SK-N-SH (cell line): Measurements from ENCODE around the gene UBD. TPM values are rescaled to one million over a fixed set of nuclear protein-coding genes. Genes with fewer than 3 reads are reported as not detected.

Source experiments
- CTCF ChIA-PET: fragments of 300-600, 350-600 bp; formaldehyde crosslinking; extraction: SDS; loops from one replicate; lab custom pipeline; 2021; lab: Yijun Ruan, JAX
- POLR2A ChIA-PET: fragments of 350-600 bp; sonication (Branson Sonifier 250); formaldehyde crosslinking; extraction: SDS; loops from one replicate; lab custom pipeline; 2020; ENCODE audit warnings: antibody characterized with exemption, inconsistent platforms; lab: Yijun Ruan, JAX
- DNase-seq: peaks from one replicate; pipeline ENCODE4 v3.0.0; 2012
- H2AFZ ChIP-seq: fragments of 200-600 bp; sonication (generic); 2 replicates; pipeline ENCODE4 v1.8.1; 2016; ENCODE audit warnings: antibody characterized with exemption, mild to moderate bottlenecking, low read depth
- H3F3A ChIP-seq: fragments of 200-600 bp; sonication (generic); replicated peaks from 2 replicates; pipeline ENCODE3; 2016; ENCODE audit warnings: antibody characterized with exemption, mild to moderate bottlenecking; ENCODE audit not compliant: insufficient read depth
- H3K27ac ChIP-seq, 2 experiments: fragments of 200-500 bp in 1 of 2; fragments of 200-600 bp in 1 of 2; sonication (Bioruptor generic) in 1 of 2; sonication (generic), shearing (Covaris generic) in 1 of 2; 2 replicates each; pipeline versions ENCODE4 v1.5.1 to v1.6.1; 2014 to 2016; ENCODE audit warnings: low read depth in 2 of 2, inconsistent platforms in 1 of 2, low read length in 1 of 2, mild to moderate bottlenecking in 1 of 2, mixed read lengths in 1 of 2
- H3K27me3 ChIP-seq: fragments of 200-600 bp; sonication (generic), shearing (Covaris generic); 2 replicates; pipeline ENCODE4 v1.6.1; 2016; ENCODE audit warnings: mixed run types; ENCODE audit not compliant: insufficient read depth
- H3K36me3 ChIP-seq, 2 experiments: fragments of 200-500 bp in 1 of 2; fragments of 200-600 bp in 1 of 2; sonication (Bioruptor generic) in 1 of 2; sonication (generic) in 1 of 2; replicated peaks in 1 of 2; 2 replicates each; pipeline versions ENCODE3 to v1.5.1; 2014 to 2016; ENCODE audit warnings: low read length in 1 of 2, mild to moderate bottlenecking in 1 of 2; ENCODE audit not compliant: insufficient read depth in 2 of 2, control insufficient read depth in 1 of 2
- H3K4me1 ChIP-seq, 2 experiments: fragments of 200-500 bp in 1 of 2; fragments of 200-600 bp in 1 of 2; sonication (Bioruptor generic) in 1 of 2; sonication (generic), shearing (Covaris generic) in 1 of 2; 2 replicates each; pipeline versions ENCODE4 v1.5.1 to v1.6.1; 2014 to 2016; ENCODE audit warnings: low read depth in 1 of 2, low read length in 1 of 2, mixed run types in 1 of 2; ENCODE audit not compliant: insufficient read depth in 2 of 2, control insufficient read depth in 1 of 2
- H3K4me2 ChIP-seq: fragments of 200-600 bp; sonication (generic), shearing (Covaris generic); 2 replicates; pipeline ENCODE4 v1.6.1; 2017; ENCODE audit warnings: mixed run types
- H3K4me3 ChIP-seq, 2 experiments: fragments of 200-500 bp in 1 of 2; fragments of 200-600 bp in 1 of 2; sonication (Bioruptor generic) in 1 of 2; sonication (generic), shearing (Covaris generic) in 1 of 2; 2 replicates each; pipeline versions ENCODE4 v1.5.1 to v1.8.1; 2014 to 2016; ENCODE audit warnings: low read depth in 2 of 2, inconsistent platforms in 1 of 2, low read length in 1 of 2, mild to moderate bottlenecking in 1 of 2, mixed read lengths in 1 of 2, moderate library complexity in 1 of 2
- H3K79me2 ChIP-seq: fragments of 200-600 bp; sonication (generic); 2 replicates; pipeline ENCODE4 v1.8.1; 2017; ENCODE audit warnings: mild to moderate bottlenecking; ENCODE audit not compliant: insufficient read depth
- H3K9ac ChIP-seq: fragments of 200-600 bp; sonication (generic); 2 replicates; pipeline ENCODE4 v1.6.1; 2017; ENCODE audit warnings: mixed run types
- H3K9me2 ChIP-seq: fragments of 200-600 bp; sonication (generic); 2 replicates; pipeline ENCODE4 v1.6.1; 2017; ENCODE audit warnings: mixed run types
- H3K9me3 ChIP-seq: fragments of 200-600 bp; sonication (generic); 2 replicates; pipeline ENCODE4 v1.6.1; 2017; ENCODE audit warnings: mixed run types, mild to moderate bottlenecking, moderate library complexity
- H4K20me1 ChIP-seq: fragments of 200-600 bp; sonication (generic); 2 replicates; pipeline ENCODE4 v1.6.1; 2017; ENCODE audit warnings: mild to moderate bottlenecking, mixed run types; ENCODE audit not compliant: insufficient read depth
- EP300 ChIP-seq, 2 experiments: IDR thresholded peaks; 2 replicates each; pipeline versions ENCODE4 v1.4.0 to v1.6.1; 2012; ENCODE audit warnings: borderline replicate concordance in 1 of 2, low read depth in 1 of 2, low read length in 1 of 2
- FOSL2 ChIP-seq: IDR thresholded peaks from 2 replicates; pipeline ENCODE4 v1.4.0; 2012; ENCODE audit warnings: low read depth, mild to moderate bottlenecking, moderate library complexity, borderline replicate concordance
- GABPA ChIP-seq: IDR thresholded peaks from 2 replicates; pipeline ENCODE4 v1.4.0; 2012; ENCODE audit warnings: low read depth, mild to moderate bottlenecking
- GATA2 ChIP-seq: sonication (generic); formaldehyde crosslinking; IDR thresholded peaks from 2 replicates; pipeline ENCODE4 v1.5.0; 2020; ENCODE audit warnings: mild to moderate bottlenecking, missing genetic modification reagents
- IRF3 ChIP-seq: fragments of 150-350 bp; IDR thresholded peaks from 2 replicates; pipeline ENCODE4 v1.6.1; 2016; ENCODE audit warnings: mild to moderate bottlenecking, low read depth, low read length
- JUND ChIP-seq: IDR thresholded peaks from 2 replicates; pipeline ENCODE4 v1.4.0; 2012
- MAX ChIP-seq: IDR thresholded peaks from 2 replicates; pipeline ENCODE4 v1.4.0; 2012; ENCODE audit warnings: low read depth
- MXI1 ChIP-seq: IDR thresholded peaks from 2 replicates; pipeline ENCODE4 v1.6.1; 2012; ENCODE audit warnings: mild to moderate bottlenecking, low read depth, low read length, improper control_type of control experiment
- NFIC ChIP-seq: IDR thresholded peaks from 2 replicates; pipeline ENCODE4 v1.4.0; 2012; ENCODE audit warnings: borderline replicate concordance
- RFX5 ChIP-seq: IDR thresholded peaks from 2 replicates; pipeline ENCODE4 v1.6.1; 2012; ENCODE audit warnings: mild to moderate bottlenecking, improper control_type of control experiment, low read length
- SIN3A ChIP-seq: IDR thresholded peaks from 2 replicates; pipeline ENCODE4 v1.6.1; 2012; ENCODE audit warnings: low read depth, mild to moderate bottlenecking, low read length, moderate library complexity, borderline replicate concordance
- TCF12 ChIP-seq: IDR thresholded peaks from 2 replicates; pipeline ENCODE4 v1.4.0; 2012
- TEAD4 ChIP-seq: IDR thresholded peaks from 2 replicates; pipeline ENCODE4 v1.4.0; 2012; ENCODE audit warnings: mild to moderate bottlenecking, borderline replicate concordance; ENCODE audit not compliant: insufficient read depth
- WGBS: methylation state at CpG from one replicate; pipeline ENCODE4 v1.1.6; 2017; ENCODE audit warnings: low lambda C conversion rate; 5-methylcytosine and 5-hydroxymethylcytosine counted together
- polyA plus RNA-seq, 3 experiments: library from polyadenylated mRNA; depleted of rRNA; stranded (reverse); fragments of >200 nt; gene quantifications; 2 replicates each; pipeline ENCODE4 v1.2.3, GENCODE V29; 2012
- TF ChIP-seq, protein P1 (sequence below): IDR thresholded peaks from 2 replicates; pipeline ENCODE4 v1.6.1; 2012; ENCODE audit warnings: mild to moderate bottlenecking, low read depth, low read length, moderate library complexity
- TF ChIP-seq, protein P2 (sequence below): IDR thresholded peaks from 2 replicates; pipeline ENCODE4; 2012
- TF ChIP-seq, protein P3 (sequence below): fragments of 150-350 bp; IDR thresholded peaks from 2 replicates; pipeline ENCODE4 v1.6.1; 2017; ENCODE audit warnings: antibody characterized with exemption, low read length, low read depth, borderline replicate concordance

UBD gene
- polyA plus RNA-seq, 1 of the 3 experiments (the other 2 are of a cell fraction) = not detected

DNA sequence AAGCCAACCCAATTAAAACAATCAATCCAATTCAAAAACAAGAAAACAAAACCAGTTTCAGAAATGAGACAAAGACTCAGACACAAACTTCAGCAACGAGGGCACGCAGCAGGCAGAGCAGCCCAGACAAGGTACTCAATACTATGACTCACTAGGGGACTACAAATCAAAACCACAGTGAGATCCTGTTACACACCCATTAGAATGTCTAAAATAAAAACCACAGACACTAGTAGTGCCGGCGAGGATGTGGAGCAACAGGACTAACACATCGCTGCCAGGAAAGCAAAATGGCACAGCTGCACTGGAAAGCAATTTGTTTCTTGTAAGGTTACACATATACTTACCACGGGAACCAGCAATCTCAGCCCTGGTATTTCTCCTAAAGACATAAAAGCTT, 43.4 kb downstream of the UBD start:
- Histone ChIP-seq H3K79me2 (no peaks in the 10 kb centered on the region), H3K27me3 (peaks cover 20% of the 10 kb centered on the region; the same call in 1 of the 2 replicates), H3K4me2 (no peak overlapping the region), H3F3A (no peaks in the 10 kb centered on the region), H3K9me3 (no peaks in the 10 kb centered on the region), H3K4me3 (no peak overlapping the region), H3K27ac (no peak overlapping the region), H3K4me1 (no peaks in the 10 kb centered on the region), H3K36me3 (no peaks in the 10 kb centered on the region), H3K9ac (no peak overlapping the region), H2AFZ (no peak overlapping the region), H3K9me2 (no peaks in the 10 kb centered on the region), H4K20me1 (no peaks in the 10 kb centered on the region)
- TF ChIP-seq, protein P1, sequence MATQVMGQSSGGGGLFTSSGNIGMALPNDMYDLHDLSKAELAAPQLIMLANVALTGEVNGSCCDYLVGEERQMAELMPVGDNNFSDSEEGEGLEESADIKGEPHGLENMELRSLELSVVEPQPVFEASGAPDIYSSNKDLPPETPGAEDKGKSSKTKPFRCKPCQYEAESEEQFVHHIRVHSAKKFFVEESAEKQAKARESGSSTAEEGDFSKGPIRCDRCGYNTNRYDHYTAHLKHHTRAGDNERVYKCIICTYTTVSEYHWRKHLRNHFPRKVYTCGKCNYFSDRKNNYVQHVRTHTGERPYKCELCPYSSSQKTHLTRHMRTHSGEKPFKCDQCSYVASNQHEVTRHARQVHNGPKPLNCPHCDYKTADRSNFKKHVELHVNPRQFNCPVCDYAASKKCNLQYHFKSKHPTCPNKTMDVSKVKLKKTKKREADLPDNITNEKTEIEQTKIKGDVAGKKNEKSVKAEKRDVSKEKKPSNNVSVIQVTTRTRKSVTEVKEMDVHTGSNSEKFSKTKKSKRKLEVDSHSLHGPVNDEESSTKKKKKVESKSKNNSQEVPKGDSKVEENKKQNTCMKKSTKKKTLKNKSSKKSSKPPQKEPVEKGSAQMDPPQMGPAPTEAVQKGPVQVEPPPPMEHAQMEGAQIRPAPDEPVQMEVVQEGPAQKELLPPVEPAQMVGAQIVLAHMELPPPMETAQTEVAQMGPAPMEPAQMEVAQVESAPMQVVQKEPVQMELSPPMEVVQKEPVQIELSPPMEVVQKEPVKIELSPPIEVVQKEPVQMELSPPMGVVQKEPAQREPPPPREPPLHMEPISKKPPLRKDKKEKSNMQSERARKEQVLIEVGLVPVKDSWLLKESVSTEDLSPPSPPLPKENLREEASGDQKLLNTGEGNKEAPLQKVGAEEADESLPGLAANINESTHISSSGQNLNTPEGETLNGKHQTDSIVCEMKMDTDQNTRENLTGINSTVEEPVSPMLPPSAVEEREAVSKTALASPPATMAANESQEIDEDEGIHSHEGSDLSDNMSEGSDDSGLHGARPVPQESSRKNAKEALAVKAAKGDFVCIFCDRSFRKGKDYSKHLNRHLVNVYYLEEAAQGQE = no peak
- TF ChIP-seq FOSL2 (peak; percentile 46; the same call in 1 of the 2 replicates), IRF3 (no peak), TCF12 (0 out of 2 replicates have a peak, but pooled peaks have one; percentile 15), MXI1 (no peak), NFIC (0 out of 2 replicates have a peak, but pooled peaks have one; percentile 14), SIN3A (no peak), GABPA (no peak), TEAD4 (no peak), JUND (peak; percentile 50), GATA2 (no peak), RFX5 (no peak), EP300 (IDR thresholded peaks at IDR 0.05; ENCODE audit: borderline replicate concordance in 1 of 2, low read depth in 1 of 2, low read length in 1 of 2) (no peak), MAX (no peak)
- TF ChIP-seq, protein P2, sequence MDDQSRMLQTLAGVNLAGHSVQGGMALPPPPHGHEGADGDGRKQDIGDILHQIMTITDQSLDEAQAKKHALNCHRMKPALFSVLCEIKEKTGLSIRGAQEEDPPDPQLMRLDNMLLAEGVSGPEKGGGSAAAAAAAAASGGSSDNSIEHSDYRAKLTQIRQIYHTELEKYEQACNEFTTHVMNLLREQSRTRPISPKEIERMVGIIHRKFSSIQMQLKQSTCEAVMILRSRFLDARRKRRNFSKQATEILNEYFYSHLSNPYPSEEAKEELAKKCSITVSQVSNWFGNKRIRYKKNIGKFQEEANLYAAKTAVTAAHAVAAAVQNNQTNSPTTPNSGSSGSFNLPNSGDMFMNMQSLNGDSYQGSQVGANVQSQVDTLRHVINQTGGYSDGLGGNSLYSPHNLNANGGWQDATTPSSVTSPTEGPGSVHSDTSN = peak; percentile 49
- TF ChIP-seq, protein P3, sequence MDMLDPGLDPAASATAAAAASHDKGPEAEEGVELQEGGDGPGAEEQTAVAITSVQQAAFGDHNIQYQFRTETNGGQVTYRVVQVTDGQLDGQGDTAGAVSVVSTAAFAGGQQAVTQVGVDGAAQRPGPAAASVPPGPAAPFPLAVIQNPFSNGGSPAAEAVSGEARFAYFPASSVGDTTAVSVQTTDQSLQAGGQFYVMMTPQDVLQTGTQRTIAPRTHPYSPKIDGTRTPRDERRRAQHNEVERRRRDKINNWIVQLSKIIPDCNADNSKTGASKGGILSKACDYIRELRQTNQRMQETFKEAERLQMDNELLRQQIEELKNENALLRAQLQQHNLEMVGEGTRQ = no peak
- POLR2A ChIA-PET = no interaction called here
- CTCF ChIA-PET = no interaction called here
- DNase-seq = no peak
- WGBS = 6% methylated on average over 6 of the region's 6 CpGs
